ENCODE data around the gene FSD1.

FSD1 gene

GRCh38 chr19:4324228-4324627 lies 19.8 kb downstream of the FSD1 start:
- H3K36me3 ChIP-seq (ENCODE audit: insufficient read depth, low read length), result no peaks in the 10 kb centered on the region
- no peaks in the 10 kb centered on the region for H3F3A ChIP-seq (ENCODE audit: low read depth)
- H3K9ac ChIP-seq (ENCODE audit: low read depth, low read length, poor library complexity, severe bottlenecking), result no peak overlapping the region
- TF ChIP-seq, protein P1, sequence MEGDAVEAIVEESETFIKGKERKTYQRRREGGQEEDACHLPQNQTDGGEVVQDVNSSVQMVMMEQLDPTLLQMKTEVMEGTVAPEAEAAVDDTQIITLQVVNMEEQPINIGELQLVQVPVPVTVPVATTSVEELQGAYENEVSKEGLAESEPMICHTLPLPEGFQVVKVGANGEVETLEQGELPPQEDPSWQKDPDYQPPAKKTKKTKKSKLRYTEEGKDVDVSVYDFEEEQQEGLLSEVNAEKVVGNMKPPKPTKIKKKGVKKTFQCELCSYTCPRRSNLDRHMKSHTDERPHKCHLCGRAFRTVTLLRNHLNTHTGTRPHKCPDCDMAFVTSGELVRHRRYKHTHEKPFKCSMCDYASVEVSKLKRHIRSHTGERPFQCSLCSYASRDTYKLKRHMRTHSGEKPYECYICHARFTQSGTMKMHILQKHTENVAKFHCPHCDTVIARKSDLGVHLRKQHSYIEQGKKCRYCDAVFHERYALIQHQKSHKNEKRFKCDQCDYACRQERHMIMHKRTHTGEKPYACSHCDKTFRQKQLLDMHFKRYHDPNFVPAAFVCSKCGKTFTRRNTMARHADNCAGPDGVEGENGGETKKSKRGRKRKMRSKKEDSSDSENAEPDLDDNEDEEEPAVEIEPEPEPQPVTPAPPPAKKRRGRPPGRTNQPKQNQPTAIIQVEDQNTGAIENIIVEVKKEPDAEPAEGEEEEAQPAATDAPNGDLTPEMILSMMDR (conservative IDR thresholded peaks at IDR 0.05; ENCODE audit: low read length), result no peak
- no peak for TF ChIP-seq EZH2phosphoT487 (IDR thresholded peaks at IDR 0.05; ENCODE audit: borderline replicate concordance)
- no peaks in the 10 kb centered on the region for H3K27me3 ChIP-seq (ENCODE audit: insufficient read depth, low read length, poor library complexity, severe bottlenecking)
- no peaks in the 10 kb centered on the region for H3K9me2 ChIP-seq (replicated peaks; ENCODE audit: low read depth, low read length)
- no peaks in the 10 kb centered on the region for H3K4me1 ChIP-seq (ENCODE audit: insufficient read depth, low read length, poor library complexity, severe bottlenecking)
- no peak overlapping the region for H3K4me2 ChIP-seq (ENCODE audit: low read depth, low read length, poor library complexity, severe bottlenecking)
- H3K79me2 ChIP-seq (ENCODE audit: insufficient read depth, low read length), result no peaks in the 10 kb centered on the region
- no peak overlapping the region for H2AFZ ChIP-seq (ENCODE audit: low read length)
- H3K9me3 ChIP-seq (ENCODE audit: insufficient read depth, low read depth, low read length), result no peaks in the 10 kb centered on the region; the same call in 1 of the 2 replicates
- H4K20me1 ChIP-seq (ENCODE audit: insufficient read depth, low read length, poor library complexity, severe bottlenecking), result no peaks in the 10 kb centered on the region
- H3K4me3 ChIP-seq (ENCODE audit: low read length, poor library complexity, severe bottlenecking), result no peak overlapping the region

GRCh38 chr19:4326215-4326836 lies 21.9 kb downstream of the FSD1 start:
- H3K27me3 ChIP-seq (ENCODE audit: insufficient read depth, low read length, poor library complexity, severe bottlenecking), result no peaks in the 10 kb centered on the region
- no peaks in the 10 kb centered on the region for H3K9me2 ChIP-seq (replicated peaks; ENCODE audit: low read depth, low read length)
- no peaks in the 10 kb centered on the region for H3F3A ChIP-seq (ENCODE audit: low read depth)
- H3K4me2 ChIP-seq (ENCODE audit: low read depth, low read length, poor library complexity, severe bottlenecking), result no peak overlapping the region
- H3K9me3 ChIP-seq (ENCODE audit: insufficient read depth, low read depth, low read length), result no peaks in the 10 kb centered on the region
- H3K9ac ChIP-seq (ENCODE audit: low read depth, low read length, poor library complexity, severe bottlenecking), result no peak overlapping the region
- no peak overlapping the region for H2AFZ ChIP-seq (ENCODE audit: low read length)
- H4K20me1 ChIP-seq (ENCODE audit: insufficient read depth, low read length, poor library complexity, severe bottlenecking), result no peaks in the 10 kb centered on the region
- no peaks in the 10 kb centered on the region for H3K4me1 ChIP-seq (ENCODE audit: insufficient read depth, low read length, poor library complexity, severe bottlenecking)
- no peak for TF ChIP-seq EZH2phosphoT487 (IDR thresholded peaks at IDR 0.05; ENCODE audit: borderline replicate concordance)
- TF ChIP-seq, protein P1 (conservative IDR thresholded peaks at IDR 0.05; ENCODE audit: low read length), result no peak
- no peak overlapping the region for H3K4me3 ChIP-seq (ENCODE audit: low read length, poor library complexity, severe bottlenecking)
- no peaks in the 10 kb centered on the region for H3K79me2 ChIP-seq (ENCODE audit: insufficient read depth, low read length)
- no peaks in the 10 kb centered on the region for H3K36me3 ChIP-seq (ENCODE audit: insufficient read depth, low read length)

DNA sequence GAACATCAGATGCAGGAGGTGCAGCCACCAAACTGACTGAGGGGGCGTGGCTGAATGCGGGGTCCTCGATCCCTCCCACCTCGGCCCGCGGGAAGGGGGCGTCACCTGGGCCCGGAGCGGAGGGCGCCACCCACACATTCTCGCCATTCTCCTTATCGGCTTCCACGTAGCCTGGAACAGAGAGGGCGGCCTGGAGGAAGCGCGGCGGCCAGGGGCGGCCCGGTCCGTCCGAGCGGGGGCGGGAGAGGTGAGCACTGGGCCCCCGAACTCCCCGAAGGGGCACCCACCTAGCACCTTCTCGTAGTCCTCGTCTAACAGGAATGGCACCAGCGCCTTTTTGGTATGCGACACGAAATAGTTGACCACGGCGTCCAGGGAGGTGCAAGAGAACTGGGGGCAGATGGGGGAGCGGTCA lies 22.4 kb downstream of the FSD1 start:
- H3K9me3 ChIP-seq (ENCODE audit: insufficient read depth, low read depth, low read length), result no peaks in the 10 kb centered on the region
- no peaks in the 10 kb centered on the region for H4K20me1 ChIP-seq (ENCODE audit: insufficient read depth, low read length, poor library complexity, severe bottlenecking)
- H3K79me2 ChIP-seq (ENCODE audit: insufficient read depth, low read length), result no peaks in the 10 kb centered on the region
- no peaks in the 10 kb centered on the region for H3K9me2 ChIP-seq (replicated peaks; ENCODE audit: low read depth, low read length)
- H3K9ac ChIP-seq (ENCODE audit: low read depth, low read length, poor library complexity, severe bottlenecking), result no peak overlapping the region
- no peaks in the 10 kb centered on the region for H3F3A ChIP-seq (ENCODE audit: low read depth)
- no peak for TF ChIP-seq EZH2phosphoT487 (IDR thresholded peaks at IDR 0.05; ENCODE audit: borderline replicate concordance)
- TF ChIP-seq, protein P1 (conservative IDR thresholded peaks at IDR 0.05; ENCODE audit: low read length), result no peak
- no peaks in the 10 kb centered on the region for H3K36me3 ChIP-seq (ENCODE audit: insufficient read depth, low read length)
- no peak overlapping the region for H2AFZ ChIP-seq (ENCODE audit: low read length)
- H3K4me2 ChIP-seq (ENCODE audit: low read depth, low read length, poor library complexity, severe bottlenecking), result no peak overlapping the region
- no peak overlapping the region for H3K4me3 ChIP-seq (ENCODE audit: low read length, poor library complexity, severe bottlenecking)
- H3K4me1 ChIP-seq (ENCODE audit: insufficient read depth, low read length, poor library complexity, severe bottlenecking), result no peaks in the 10 kb centered on the region
- H3K27me3 ChIP-seq (ENCODE audit: insufficient read depth, low read length, poor library complexity, severe bottlenecking), result no peaks in the 10 kb centered on the region
